Hypothalamus (tissue), 51 donors: ENCODE data around the gene CDKL1.

ENCODE experiments used
- DNase-seq, 51 donors: peaks; one replicate each; lab custom pipeline; 2025; lab: John Stamatoyannopoulos, UW

Gene CDKL1

GRCh38 chr14:50396631-50397389 lies at the start of gene CDKL1:
TSS of gene CDKL1 (minus strand) at chr14:50396881. CDS start at chr14:50395868, 1,013 bp downstream.
- peak in 45 of 51 donors; percentile 11 to 79 (median 45) for DNase-seq

- DNase-seq = no peak
Measured at GRCh38 chr14:50434528-50434927, 37.8 kb upstream of the CDKL1 start.

- DNase-seq = no peak
Measured at GRCh38 chr14:50432131-50432530, 35.5 kb upstream of the CDKL1 start.

GRCh38 chr14:50425816-50426215 lies 29.1 kb upstream of the CDKL1 start:
- DNase-seq = no peak

GRCh38 chr14:50425105-50425504 lies 28.4 kb upstream of the CDKL1 start:
- DNase-seq = no peak

GRCh38 chr14:50423529-50423928 lies 26.8 kb upstream of the CDKL1 start:
- no peak for DNase-seq

- no peak for DNase-seq
Measured at GRCh38 chr14:50421499-50421898, 24.8 kb upstream of the CDKL1 start.

GRCh38 chr14:50417853-50418252 lies 21.2 kb upstream of the CDKL1 start:
- DNase-seq = no peak

- DNase-seq = no peak
Measured at GRCh38 chr14:50410921-50411320, 14.2 kb upstream of the CDKL1 start.

- no peak for DNase-seq
Measured at GRCh38 chr14:50410071-50410470, 13.4 kb upstream of the CDKL1 start.

GRCh38 chr14:50407111-50407812 lies 10.6 kb upstream of the CDKL1 start:
- no peak for DNase-seq

GRCh38 chr14:50403419-50403818 lies 6.7 kb upstream of the CDKL1 start:
- no peak for DNase-seq

GRCh38 chr14:50402965-50403364 lies 6.3 kb upstream of the CDKL1 start:
- DNase-seq = no peak

GRCh38 chr14:50400461-50400860 lies 3.8 kb upstream of the CDKL1 start:
- DNase-seq = no peak

GRCh38 chr14:50399251-50400032 lies 2.8 kb upstream of the CDKL1 start:
- no peak for DNase-seq

GRCh38 chr14:50398189-50398580 lies 1.5 kb upstream of the CDKL1 start:
- no peak for DNase-seq

- peak in 8 of 51 donors; percentile 2 to 54 (median 33) for DNase-seq
Measured at GRCh38 chr14:50397390-50398188, 908 bp upstream of the CDKL1 start.

GRCh38 chr14:50395448-50395847 lies 1.2 kb downstream of the CDKL1 start:
- DNase-seq = peak in 7 of 51 donors; percentile 1 to 6 (median 3)

- DNase-seq = no peak
Measured at GRCh38 chr14:50394713-50395112, 2.0 kb downstream of the CDKL1 start.

GRCh38 chr14:50389668-50390441 lies 6.8 kb downstream of the CDKL1 start:
- DNase-seq = no peak
